ENCODE results near the gene ASPA. TPM values are rescaled to one million over a fixed set of nuclear protein-coding genes. Genes with fewer than 3 reads are reported as not detected.

The ASPA gene
- total and polyA plus RNA-seq, 2 donors from 2014 or later = 5.1 to 24.2 TPM

- Histone ChIP-seq H3K9me3 (ENCODE audit: control insufficient read depth in 2 of 3, insufficient read depth in 1 of 3, low read length in 3 of 3) (no peaks in the 10 kb centered on the region), H3K27me3 (ENCODE audit: control insufficient read depth, insufficient read depth, low read length) (no peaks in the 10 kb centered on the region), H3K4me3 (ENCODE audit: low read length in 3 of 3) (no peak overlapping the region), H3K4me1 (ENCODE audit: control insufficient read depth in 2 of 3, insufficient read depth in 2 of 3, low read depth in 1 of 3, low read length in 3 of 3) (no peaks in the 10 kb centered on the region), H3K36me3 (ENCODE audit: control insufficient read depth in 2 of 3, insufficient read depth in 3 of 3, low read length in 3 of 3) (no peaks in the 10 kb centered on the region), H3K9ac (ENCODE audit: low read length in 3 of 3) (no peak overlapping the region), H3K27ac (ENCODE audit: low read depth in 2 of 2, low read length in 2 of 2) (no peak overlapping the region)
- TF ChIP-seq CTCF (IDR thresholded peaks at IDR 0.05; ENCODE audit: borderline replicate concordance, extremely low read depth, insufficient read depth) = no peak
- DNase-seq = no peak
- intact Hi-C loops (cut with DNase I) = no loop called here
- FAIRE-seq = no peak
Observed at GRCh38 chr17:3527468-3527867, 51.7 kb downstream of the ASPA start.

GRCh38 chr17:3527896-3528295, 52.1 kb downstream of the ASPA start:
- FAIRE-seq = no peak

GRCh38 chr17:3528403-3528851, 52.6 kb downstream of the ASPA start:
- no peak for FAIRE-seq
- Histone ChIP-seq H3K36me3 (ENCODE audit: control insufficient read depth in 2 of 3, insufficient read depth in 3 of 3, low read length in 3 of 3) (no peaks in the 10 kb centered on the region), H3K9ac (ENCODE audit: low read length in 3 of 3) (no peak overlapping the region)

More at GRCh38 chr17:3527896-3528295, 52.1 kb downstream of the ASPA start:
- DNase-seq = peak in 1 of 5 donors; percentile 31
- H3K9ac ChIP-seq (ENCODE audit: low read length in 3 of 3) = no peak overlapping the region
- H3K36me3 ChIP-seq (ENCODE audit: control insufficient read depth in 2 of 3, insufficient read depth in 3 of 3, low read length in 3 of 3) = no peaks in the 10 kb centered on the region
- no peak overlapping the region for H3K4me3 ChIP-seq (ENCODE audit: low read length in 3 of 3)
- no peaks in the 10 kb centered on the region for H3K4me1 ChIP-seq (ENCODE audit: control insufficient read depth in 2 of 3, insufficient read depth in 2 of 3, low read depth in 1 of 3, low read length in 3 of 3)
- TF ChIP-seq CTCF (IDR thresholded peaks at IDR 0.05; ENCODE audit: borderline replicate concordance, extremely low read depth, insufficient read depth) = no peak
- intact Hi-C loops (cut with DNase I) = no loop called here
- H3K27me3 ChIP-seq (ENCODE audit: control insufficient read depth, insufficient read depth, low read length) = no peaks in the 10 kb centered on the region
- H3K27ac ChIP-seq (ENCODE audit: low read depth in 2 of 2, low read length in 2 of 2) = no peak overlapping the region
- H3K9me3 ChIP-seq (ENCODE audit: control insufficient read depth in 2 of 3, insufficient read depth in 1 of 3, low read length in 3 of 3) = no peaks in the 10 kb centered on the region

More at GRCh38 chr17:3528403-3528851, 52.6 kb downstream of the ASPA start:
- Histone ChIP-seq H3K4me3 (ENCODE audit: low read length in 3 of 3) (no peak overlapping the region), H3K27me3 (ENCODE audit: control insufficient read depth, insufficient read depth, low read length) (no peaks in the 10 kb centered on the region), H3K27ac (ENCODE audit: low read depth in 2 of 2, low read length in 2 of 2) (no peak overlapping the region), H3K9me3 (ENCODE audit: control insufficient read depth in 2 of 3, insufficient read depth in 1 of 3, low read length in 3 of 3) (no peaks in the 10 kb centered on the region), H3K4me1 (ENCODE audit: control insufficient read depth in 2 of 3, insufficient read depth in 2 of 3, low read depth in 1 of 3, low read length in 3 of 3) (no peaks in the 10 kb centered on the region)
- intact Hi-C loops (cut with DNase I) = no loop called here
- TF ChIP-seq CTCF (IDR thresholded peaks at IDR 0.05; ENCODE audit: borderline replicate concordance, extremely low read depth, insufficient read depth) = no peak
- peak in 1 of 5 donors; percentile 10 for DNase-seq

Measured in kidney (tissue), 14 donors.